ENCODE data around the gene SCUBE1. TPM values are rescaled to one million over a fixed set of nuclear protein-coding genes. Genes with fewer than 3 reads are reported as not detected.

SCUBE1 gene
- total RNA-seq, 4 donors from 2014 or later, result 0.28 to 3.7 (median 1.7) TPM

GRCh38 chr22:43262990-43263644 is 80.1 kb downstream of the SCUBE1 start:
- ATAC-seq (ENCODE audit: low FRiP score) (no peak), DNase-seq (ENCODE audit: low spot score) (no peak)
- TF ChIP-seq CTCF (IDR thresholded peaks at IDR 0.05), result no peak

GRCh38 chr22:43260331-43261231 is 82.6 kb downstream of the SCUBE1 start:
- no peak for DNase-seq (ENCODE audit: low spot score)
- TF ChIP-seq CTCF (IDR thresholded peaks at IDR 0.05), result no peak
- no peak for ATAC-seq (ENCODE audit: low FRiP score)

- ATAC-seq (ENCODE audit: low FRiP score), result no peak
- no peak for DNase-seq (ENCODE audit: low spot score)
- no peak for TF ChIP-seq CTCF (IDR thresholded peaks at IDR 0.05)
Measured at GRCh38 chr22:43257961-43258360, 85.2 kb downstream of the SCUBE1 start.

- no peak for ATAC-seq (ENCODE audit: low FRiP score)
- no peak for TF ChIP-seq CTCF (IDR thresholded peaks at IDR 0.05)
- DNase-seq (ENCODE audit: low spot score), result no peak
Measured at GRCh38 chr22:43257549-43257948, 85.6 kb downstream of the SCUBE1 start.

- DNase-seq (ENCODE audit: low spot score) (no peak), ATAC-seq (ENCODE audit: low FRiP score) (no peak)
- no peak for TF ChIP-seq CTCF (IDR thresholded peaks at IDR 0.05)
Measured at GRCh38 chr22:43256976-43257545, 86.1 kb downstream of the SCUBE1 start.

- no peak for TF ChIP-seq CTCF (IDR thresholded peaks at IDR 0.05)
- ATAC-seq (ENCODE audit: low FRiP score), result no peak
- DNase-seq (ENCODE audit: low spot score), result no peak
Measured at GRCh38 chr22:43256569-43256968, 86.6 kb downstream of the SCUBE1 start.

Measured in omental fat pad (tissue), 4 donors.